GM12892 (cell line): Measurements from ENCODE around the gene TNK1.

Experiments used
- POLR2A ChIP-seq: IDR thresholded peaks from 2 replicates; pipeline ENCODE4 v1.6.1; 2011; ENCODE audit warnings: low read depth, low read length, control low read depth
- TAF1 ChIP-seq: IDR thresholded peaks from 2 replicates; pipeline ENCODE4 v1.6.1; 2011; ENCODE audit warnings: low read depth, mild to moderate bottlenecking, control low read depth, low read length, borderline replicate concordance

GRCh38 chr17:7408252-7408727, 27.4 kb downstream of the TNK1 start:
- no peak for TF ChIP-seq POLR2A
- no peak for TF ChIP-seq TAF1
